A172 (cell line): ENCODE data around the gene FAM216B. TPM values are rescaled to one million over a fixed set of nuclear protein-coding genes. Genes with fewer than 3 reads are reported as not detected.
"Not testable (repeated sequence)": the region's sequence is repeated elsewhere in the genome, so short reads cannot be mapped to it uniquely, and the experiment has no call there.

Source experiments
- DNase-seq: peaks from one replicate; pipeline ENCODE4 v3.0.0-alpha.2; 2015; ENCODE audit warnings: low spot score
- total RNA-seq: library from RNA; depleted of rRNA; stranded (reverse); fragments of >200 nt; shearing (Covaris generic); gene quantifications from 2 replicates; pipeline ENCODE4 v1.2.3, GENCODE V29; 2014

FAM216B gene
- total RNA-seq, 1 experiment from 2014 or later, result not detected

DNA sequence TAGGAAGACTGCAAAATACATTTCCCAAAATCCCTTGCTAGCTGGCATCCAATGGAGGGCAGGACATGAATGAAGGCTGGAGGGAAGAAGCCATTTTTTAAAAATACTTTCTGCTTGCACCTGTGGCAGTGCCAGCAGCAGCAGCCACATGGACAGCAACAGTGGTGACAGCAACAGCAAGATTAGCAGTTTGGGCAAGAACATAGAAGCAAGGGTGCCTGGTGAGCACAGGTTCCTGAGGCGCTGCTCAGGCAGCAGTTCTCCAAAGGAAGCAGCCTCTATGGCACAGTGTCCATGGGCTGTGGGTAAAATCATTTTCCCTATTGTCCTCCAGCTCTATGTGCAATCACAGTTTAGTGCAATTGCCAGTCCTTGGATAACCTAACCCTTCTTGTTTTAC lies 1.3 kb upstream of the FAM216B start:
- no peak for DNase-seq

DNA sequence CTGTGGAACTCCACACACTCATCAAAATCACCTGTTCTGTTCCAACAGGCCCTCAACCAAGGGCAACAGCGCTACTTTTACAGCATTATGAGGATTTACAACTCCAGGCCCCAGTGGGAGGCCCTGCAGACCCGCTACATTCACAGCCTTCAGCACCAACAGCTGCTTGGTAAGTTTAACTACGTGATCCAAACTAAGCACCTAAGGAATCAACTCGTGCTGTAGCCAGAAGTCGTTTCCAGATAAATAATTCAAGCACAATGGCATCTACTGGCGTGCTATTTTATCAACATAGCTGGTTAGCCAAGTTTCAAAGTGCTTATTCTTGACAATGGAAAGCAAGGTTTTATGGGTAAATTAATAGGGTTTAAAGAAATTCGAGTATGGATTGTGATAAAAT lies 5.3 kb downstream of the FAM216B start:
- DNase-seq, result no peak

DNA sequence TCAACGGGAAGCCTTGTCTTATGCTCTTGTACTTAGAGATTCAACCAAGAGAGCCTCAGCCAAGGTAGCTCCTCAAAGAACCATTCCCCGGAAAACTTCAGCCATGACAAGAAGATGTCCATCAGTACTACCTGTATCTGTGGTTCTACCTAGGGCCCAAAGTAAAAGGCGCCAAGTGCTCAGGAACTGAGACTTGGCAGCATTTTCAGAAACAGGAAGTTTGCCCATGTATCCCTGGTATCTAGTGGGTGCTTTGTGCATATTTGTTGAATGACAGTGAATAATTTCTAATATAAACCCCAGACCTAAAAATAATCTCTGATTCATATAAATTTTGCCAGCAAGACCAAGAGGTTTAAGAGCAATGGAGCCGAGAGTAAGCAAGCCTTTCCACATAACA lies 7.2 kb downstream of the FAM216B start:
- no peak for DNase-seq

DNA sequence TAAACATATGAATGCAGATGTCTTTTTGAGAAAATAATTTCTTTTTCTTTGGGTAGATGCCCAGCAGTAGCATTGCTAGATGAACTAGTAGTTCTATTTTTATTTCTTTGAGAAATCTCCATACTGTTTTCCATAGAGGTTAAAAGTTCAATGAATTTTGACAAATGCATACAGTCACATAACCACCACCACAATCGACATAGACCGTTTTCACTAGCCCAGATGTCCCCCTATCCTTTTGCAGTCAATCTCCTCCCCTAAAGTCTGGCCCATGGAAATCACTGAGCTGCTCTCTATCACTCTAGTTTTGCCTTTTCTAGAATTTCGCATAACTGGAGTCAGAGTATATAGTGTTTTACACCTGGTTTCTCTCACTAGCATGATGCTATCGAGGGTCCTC lies 10.8 kb downstream of the FAM216B start:
- DNase-seq, result no peak

DNA sequence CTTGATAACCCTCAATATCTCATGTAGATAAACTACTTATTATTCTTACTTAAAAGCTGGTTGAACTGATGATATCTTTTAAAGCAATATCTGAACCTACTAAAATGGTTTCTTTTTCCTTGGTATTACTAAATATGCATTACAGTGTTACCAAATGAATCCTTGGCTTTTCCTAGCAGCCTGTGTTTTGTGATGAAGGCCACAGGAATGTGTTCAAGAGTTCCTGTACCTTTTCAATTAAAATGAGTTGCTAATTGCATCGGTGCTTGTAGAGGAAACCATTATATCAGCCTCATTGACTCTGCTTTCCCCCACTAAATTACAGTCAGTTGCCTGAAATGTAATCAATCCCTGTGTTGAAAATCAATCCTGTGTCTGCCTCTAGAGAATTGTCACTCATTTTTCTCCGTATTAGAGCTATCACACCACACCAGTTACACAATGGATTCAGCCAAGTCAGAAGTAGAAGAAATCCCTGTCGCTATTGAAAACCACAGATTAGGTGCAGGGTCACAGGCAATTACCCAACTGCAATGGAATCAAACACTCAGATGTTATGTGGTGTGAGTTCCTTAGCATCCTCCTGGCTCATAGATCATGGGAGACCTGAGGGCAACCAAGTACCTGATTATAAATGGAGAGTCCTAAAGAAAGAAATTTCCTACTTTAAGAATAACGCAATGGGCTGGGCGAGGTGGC lies 13.3 kb downstream of the FAM216B start:
- no peak for DNase-seq

DNA sequence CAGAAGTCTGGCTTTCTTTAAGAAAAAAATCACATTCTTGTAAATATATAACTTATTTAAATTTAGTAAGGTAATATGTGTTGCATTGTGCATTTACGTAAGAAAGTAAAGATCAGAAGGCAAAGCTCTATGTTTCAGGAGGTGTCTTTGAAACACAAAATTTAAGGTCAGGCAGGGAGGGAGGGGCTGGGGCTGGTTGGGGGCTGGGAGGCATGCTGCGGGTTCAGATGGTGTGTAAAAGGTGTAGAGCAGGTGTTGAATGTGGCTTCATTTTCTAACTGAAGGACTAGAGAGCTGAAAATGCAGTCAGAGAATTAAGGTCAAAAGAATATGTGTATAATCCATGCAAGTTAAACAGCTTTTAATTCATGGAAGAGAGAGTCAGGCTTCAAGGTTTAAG lies 14.3 kb downstream of the FAM216B start:
- no peak for DNase-seq

DNA sequence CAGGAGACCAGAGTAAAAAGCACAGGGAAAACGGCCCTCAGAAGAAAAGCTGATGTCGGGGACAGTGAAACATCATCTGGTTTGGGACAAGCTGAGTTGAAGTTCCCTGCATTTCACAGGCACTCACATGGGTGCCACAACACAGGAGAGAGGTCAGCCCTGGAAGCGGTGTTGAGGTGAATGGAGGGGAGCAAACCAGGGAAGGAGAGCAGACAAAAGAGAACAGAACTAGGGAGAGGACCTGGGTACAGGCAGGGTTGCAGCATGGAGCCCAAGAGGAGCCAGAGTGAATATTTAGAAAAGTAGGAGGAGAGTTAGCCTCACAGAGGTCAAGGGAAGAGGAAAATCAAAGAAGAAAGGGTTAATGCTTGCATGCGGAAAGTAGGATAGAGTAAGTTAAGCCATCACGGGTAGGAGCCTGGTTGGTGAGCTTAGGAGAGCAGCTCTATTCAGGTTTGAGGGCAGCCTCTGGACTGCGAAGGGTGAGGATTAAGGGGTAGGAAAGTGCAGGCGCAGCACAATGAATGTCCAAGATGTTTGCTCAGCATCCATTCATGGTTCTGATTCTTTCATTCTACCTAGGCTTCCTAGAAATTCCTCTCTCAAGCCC lies 15.5 kb downstream of the FAM216B start:
- DNase-seq, result no peak

DNA sequence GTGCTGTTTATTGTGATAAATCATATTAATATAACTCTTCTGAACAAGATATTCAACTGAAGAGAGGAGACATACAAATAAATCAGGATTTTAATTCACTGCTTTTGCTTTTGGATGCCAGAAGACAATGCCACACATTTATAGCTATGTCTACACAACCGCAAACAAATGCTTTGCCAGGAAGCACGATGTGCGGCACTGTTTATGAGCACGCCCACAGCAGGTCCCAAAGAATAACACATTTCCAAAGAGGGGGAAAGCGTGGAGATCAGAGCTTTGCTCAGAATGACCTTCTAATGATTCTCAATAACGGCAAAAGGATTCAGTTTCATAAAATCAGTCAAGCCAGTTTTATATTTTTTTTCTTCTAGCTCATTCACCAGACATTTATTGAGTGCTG lies 16.7 kb downstream of the FAM216B start:
- no peak for DNase-seq

DNA sequence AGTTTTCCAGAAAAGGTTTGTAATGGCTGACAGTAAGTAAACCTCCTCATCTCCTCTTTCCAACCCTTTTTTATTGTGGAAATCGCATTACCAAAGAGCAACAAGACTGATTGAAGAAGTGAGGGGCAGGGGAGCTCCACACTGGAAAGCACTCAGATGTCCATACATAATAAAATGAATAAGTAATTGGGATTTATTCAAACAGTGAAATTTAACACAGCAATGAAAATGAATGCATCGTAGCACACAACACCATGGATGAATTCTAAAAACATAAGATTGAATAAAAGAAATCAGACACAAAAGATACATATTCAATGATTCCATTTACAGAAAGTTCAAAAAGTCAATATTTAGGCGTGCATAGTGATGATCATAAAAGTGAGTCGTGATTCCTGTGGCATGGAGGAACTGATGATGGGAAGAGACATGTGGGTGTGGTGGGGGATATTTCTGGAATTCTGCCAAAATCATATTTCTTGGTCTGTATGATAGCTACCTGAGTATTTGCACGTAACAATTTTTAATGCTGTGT lies 18.8 kb downstream of the FAM216B start:
- no peak for DNase-seq

DNA sequence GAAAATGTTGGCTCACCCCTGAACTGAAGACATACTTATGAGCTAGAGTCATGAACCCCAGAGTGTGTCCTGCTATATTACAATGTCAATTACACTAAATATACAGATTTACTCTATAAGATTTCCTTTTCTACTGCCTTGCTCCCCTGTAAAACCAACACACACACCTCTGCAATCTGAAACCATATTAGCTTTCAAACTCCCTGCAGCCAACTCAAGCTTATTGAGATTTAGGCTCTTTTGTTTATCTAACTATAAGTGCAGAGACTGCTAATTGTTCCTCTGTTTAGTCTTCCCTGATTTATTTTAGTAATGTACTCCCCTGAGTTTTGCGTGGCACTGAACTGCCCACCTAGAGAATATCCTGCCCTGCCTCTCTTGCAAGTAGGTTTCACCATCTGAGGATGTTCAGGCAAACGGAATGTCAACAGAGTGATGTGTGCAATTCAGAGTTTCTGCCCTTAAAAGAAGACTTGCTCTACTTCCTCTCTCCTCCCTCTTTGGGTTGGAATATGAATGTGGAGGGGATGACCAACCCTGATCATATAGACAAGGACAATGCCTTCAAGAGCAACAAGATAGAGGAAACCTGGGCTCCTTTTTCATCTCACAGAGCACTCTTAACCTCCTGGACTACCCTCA lies 22.3 kb downstream of the FAM216B start:
- no peak for DNase-seq

DNA sequence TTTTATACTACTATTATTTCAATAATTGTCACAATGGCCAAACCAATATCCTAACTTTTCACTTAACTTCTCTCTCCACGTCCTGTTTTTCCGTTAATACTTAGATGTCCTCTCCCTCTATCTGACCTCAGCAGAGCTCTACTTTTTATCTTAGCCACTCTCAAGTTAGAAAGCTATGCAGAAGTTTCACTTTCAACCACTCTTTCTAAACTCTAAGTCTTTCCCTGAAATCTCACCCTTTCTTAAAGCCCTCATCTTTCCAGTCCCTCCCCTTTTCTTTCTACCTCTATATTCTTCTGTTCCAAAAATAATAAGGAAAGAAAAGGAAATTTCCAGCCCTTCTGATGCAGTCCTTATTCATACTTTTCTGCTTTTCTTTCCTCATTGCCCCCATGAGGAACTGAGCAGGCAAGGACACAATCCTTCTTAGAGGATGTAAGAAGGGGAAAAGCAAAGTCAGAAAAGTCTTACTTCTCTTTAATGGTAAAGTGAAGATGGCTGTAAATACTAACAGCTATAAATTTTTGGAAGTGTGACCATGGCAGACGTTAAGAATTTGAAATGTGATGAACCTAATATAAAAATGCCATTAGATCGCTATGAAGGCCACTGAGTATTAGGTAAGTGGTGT lies 23.0 kb downstream of the FAM216B start:
- no peak for DNase-seq

DNA sequence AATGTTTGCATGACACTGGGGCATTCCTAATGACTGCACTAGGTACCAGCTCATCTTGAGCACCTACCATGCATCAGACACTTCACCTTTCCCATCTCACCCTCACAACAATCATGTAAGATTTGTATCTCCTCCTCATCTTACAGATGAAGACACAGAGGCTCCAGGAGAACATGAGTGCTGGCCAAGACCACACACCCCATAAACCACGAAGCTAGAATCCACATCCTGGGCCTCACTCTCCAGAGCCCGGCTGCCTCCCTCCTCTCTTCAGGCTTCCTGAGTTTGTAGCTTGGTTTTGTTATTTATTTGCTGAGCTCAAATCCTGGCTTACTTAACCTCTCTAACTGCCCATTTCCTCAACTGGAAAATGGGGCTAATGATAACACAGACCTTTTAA lies 25.9 kb downstream of the FAM216B start:
- no peak for DNase-seq

DNA sequence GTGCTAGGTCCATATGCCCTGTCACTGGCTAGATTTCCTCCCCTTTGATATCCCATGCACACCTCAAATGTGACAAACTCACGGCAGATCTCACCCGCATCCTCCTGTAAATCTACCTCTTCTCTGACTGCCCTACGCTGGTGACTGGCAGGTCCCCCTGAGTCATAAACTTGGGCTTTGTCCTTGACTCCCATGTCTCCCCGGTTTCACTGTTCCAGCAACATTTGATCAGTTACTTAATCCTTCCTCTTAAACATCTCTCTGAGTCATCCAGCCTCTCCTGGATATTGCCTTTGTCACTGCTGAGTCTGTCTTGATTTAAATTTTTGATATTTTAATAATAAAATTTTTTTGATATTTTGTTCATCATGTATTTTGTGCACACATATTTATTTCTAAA lies 26.5 kb downstream of the FAM216B start:
- peak; percentile 37 for DNase-seq

DNA sequence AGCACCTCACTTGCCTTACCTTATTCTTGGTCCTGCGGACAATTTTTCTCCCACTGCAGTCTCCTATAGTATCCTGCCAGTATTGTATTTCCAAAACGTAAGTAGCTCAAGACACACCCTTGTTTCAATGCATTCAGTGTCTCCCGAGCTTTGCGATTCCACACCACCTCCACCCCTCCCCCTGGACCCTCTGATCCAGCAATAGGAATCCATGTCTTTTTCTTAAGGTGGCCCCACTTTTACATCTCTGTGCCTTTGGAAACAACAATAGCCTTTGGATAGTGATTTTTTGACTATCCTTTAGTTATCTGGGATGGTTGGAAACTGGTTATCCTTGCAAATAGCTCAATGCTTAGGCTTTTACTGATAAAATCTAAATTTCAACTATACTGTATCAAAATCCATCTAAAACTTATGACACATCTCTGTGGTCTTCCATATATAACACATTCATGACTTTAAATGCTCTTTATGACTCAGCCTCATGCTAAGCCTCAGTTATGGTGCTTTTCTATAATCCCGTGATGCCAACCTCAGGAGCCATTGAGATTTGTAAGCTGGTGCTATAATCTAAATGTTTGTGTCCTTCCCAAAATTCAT lies 27.1 kb downstream of the FAM216B start:
- no peak for DNase-seq

DNA sequence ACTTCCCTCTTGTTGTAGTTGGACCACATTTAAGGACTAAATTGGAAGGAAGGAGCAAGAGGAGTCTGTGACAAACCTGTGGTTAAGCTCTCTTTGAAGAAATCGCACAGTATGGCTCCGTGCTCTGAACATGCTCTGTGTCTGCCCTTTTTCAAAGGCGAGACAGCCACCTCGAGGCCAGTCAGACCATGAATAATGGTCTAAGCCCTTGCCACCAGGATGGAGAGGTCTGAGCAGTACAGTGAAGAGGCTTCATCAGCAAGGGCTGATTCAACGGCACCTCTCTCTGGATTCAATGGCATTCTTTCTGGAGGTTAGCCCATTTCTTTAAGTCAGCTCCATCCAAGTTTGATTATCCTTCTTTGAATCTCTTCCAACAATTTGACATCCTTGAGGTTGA lies 30.9 kb downstream of the FAM216B start:
- DNase-seq, result no peak

DNA sequence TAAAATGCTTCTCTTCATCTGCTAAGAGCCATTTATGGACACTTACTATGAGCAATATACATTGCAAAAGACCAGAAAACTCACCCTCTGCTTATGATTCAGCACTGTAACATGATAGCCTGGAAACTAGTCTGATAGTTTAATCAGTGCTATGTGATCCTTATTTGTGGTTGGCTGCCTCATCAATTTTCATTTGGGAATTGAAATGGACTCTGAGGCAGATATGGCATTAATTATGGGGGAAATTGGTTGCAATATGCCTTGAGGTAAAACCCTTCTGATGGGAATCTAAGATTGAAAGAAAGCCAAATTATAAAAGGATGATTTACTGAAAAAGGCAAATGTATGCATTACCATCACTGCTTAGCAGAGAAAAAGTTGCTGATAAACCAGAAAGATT lies 33.5 kb downstream of the FAM216B start:
- DNase-seq, result no peak

DNA sequence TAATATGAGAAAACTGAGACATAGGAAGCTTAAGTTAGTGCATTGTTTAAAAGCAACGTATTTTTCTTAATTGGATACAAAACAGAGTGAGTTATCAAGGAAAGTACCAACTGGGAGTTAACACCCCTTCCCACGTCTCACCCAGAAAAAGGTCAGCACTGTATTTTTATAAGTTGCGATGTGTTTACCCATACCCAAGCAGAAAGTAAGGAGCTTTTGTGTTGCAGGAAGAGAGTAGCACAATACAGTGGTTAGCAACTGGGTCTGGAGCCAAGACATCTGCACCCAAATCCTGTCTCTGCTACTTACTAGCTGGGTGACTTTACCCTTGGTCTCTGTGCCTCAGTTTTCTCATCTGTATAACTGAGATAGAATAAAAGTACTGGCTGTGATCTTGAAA lies 34.3 kb downstream of the FAM216B start:
- no peak for DNase-seq

DNA sequence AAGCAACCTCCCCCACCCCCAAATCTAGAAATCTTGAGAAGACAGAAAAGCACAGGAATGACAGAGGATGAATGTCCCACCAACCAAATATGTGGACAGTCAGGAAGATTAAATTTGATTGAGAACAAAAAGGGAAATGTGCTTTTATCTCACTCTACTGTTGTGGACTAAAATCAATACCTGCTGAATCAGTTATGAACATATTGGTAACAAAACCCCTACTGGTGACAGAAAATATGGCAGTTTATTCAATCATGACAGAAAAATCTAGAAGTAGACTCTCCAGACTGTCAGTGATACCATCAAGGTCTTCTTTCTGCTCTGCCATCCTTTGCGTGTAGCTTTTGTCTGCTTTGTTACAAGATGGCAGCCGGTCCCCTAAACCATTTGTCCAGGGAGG lies 35.2 kb downstream of the FAM216B start:
- DNase-seq, result no peak

DNA sequence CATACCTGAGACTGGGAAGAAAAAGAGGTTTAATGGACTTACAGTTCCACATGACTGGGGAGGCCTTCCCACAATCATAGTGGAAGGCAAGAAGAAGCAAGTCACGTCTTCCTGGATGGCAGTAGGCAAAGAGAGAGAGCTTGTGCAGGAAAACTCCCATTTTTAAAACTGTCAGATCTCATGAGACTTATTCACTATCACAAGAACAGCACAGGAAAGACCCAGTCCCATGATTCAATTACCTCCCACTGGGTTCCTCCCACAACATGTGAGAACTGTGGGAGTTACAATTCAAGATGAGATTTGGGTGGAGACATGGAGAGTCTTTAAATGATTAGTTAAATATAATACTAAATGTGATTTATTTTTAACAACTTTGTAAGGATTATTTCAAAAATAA lies 38.3 kb downstream of the FAM216B start:
- DNase-seq, result not testable (repeated sequence)

DNA sequence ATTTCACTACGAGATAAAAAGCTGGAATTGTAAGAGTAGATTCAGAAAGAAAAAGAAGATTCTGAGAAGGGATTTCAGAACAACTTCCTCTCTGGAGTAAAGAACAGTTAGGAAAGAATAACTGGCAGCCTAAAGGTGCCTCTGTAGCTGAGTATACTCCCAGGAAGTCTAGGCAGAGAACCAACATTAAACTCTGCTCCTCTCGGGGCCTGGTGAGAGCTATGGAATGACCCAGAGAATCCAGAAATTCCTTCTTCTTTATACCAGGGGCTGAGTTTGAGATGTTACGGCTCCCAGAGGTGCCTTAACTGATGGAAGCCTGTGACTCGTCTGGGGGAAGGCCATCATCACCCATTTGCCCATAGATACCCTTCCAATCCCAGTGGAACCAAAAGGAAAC lies 39.1 kb downstream of the FAM216B start:
- DNase-seq, result no peak

DNA sequence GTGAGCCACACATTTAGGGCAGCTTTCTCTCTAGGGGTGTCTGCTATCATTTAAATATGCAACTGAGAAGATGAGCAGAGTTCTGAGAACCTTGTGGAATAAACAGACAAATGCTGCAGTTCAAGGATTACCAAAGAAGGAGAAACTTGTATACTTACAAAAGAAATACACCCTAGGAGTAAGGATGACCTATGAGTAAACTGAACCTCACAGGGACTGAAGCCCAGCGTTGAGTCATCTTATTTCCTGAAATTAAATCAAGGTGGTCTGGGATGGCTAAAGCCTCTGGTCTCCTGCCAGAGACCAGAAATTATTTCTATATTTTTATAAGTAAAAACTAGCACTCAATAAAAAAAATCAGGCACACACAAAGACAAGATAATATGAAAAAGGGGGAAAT lies 40.1 kb downstream of the FAM216B start:
- peak; percentile 36 for DNase-seq
